OCI-LY7 (cell line): ENCODE data around the gene TMC1.
"Not testable (repeated sequence)": the region's sequence is repeated elsewhere in the genome, so short reads cannot be mapped to it uniquely, and the experiment has no call there.

Source experiments
- CTCF ChIP-seq: fragments of 200-600 bp; sonication (generic); conservative IDR thresholded peaks from 2 replicates; pipeline ENCODE4 v1.5.1; 2014; ENCODE audit warnings: mild to moderate bottlenecking, antibody characterized with exemption, low read length, moderate library complexity, mixed read lengths
- EZH2phosphoT487 ChIP-seq: fragments of 200-600 bp; sonication (generic); IDR thresholded peaks from 2 replicates; pipeline ENCODE4 v1.6.1; 2018; ENCODE audit warnings: low read depth, borderline replicate concordance, mild to moderate bottlenecking, mixed run types, antibody characterized with exemption, low read length, moderate library complexity, mixed read lengths

GRCh38 chr9:72521011-72521410 lies 397 bp upstream of the TMC1 start:
- TF ChIP-seq EZH2phosphoT487, CTCF: not testable (repeated sequence)
